GM18502 (cell line): Measurements from ENCODE around the gene UBAC2.

Experiments
- ATAC-seq: cut with Tn5 transposase; IDR thresholded peaks from one replicate; pipeline ENCODE4 v1.9.1; 2021; ENCODE audit warnings: mild to moderate bottlenecking; ENCODE audit not compliant: unreplicated experiment, poor library complexity

Gene UBAC2

DNA sequence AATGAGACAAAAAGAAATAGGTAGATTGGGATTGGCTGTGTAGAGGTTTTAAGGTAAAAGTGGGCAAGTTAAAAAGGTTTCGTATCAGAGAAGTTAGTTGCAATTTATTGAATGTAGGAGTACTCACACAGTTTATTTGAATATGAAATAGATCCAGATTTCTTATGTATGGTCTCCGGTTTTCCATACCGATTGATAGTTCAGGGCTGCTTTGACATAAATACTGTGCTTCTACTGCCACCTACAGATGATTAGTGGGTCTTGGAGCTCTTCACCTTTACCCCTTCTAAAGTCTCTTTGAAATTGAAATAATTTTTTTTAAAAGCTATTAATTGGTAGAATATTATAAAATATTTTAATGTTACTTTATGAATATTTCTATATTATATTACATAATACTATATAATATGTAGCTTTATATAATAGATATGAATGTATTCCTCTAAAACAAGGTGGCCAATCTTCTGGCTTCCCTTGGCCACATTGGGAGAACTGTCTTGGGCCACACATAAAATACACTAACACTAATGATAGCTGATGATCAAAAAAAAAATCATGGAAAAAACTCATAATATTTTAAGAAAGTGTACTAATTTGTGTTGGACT lies 65.3 kb downstream of the UBAC2 start:
- no peak for ATAC-seq

DNA sequence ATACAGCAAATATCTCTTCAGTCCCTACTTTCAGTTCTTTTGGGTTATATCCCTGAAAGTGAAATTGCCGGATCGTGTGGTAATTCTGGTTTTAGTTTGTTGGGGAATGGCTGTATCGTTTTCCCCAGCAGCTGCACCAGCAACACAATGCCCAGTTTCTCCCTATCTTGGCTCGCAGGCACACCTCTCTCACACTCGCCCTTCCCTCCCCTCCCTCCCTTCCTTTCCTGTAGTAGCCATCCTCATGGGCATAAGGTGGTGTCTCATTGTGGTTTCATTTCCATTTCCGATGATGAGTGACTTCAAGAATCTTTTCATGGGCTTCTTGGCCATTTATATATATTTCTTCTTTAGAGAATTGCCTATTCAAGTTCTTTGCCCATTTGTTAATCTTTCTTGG lies 66.2 kb downstream of the UBAC2 start:
- no peak for ATAC-seq

DNA sequence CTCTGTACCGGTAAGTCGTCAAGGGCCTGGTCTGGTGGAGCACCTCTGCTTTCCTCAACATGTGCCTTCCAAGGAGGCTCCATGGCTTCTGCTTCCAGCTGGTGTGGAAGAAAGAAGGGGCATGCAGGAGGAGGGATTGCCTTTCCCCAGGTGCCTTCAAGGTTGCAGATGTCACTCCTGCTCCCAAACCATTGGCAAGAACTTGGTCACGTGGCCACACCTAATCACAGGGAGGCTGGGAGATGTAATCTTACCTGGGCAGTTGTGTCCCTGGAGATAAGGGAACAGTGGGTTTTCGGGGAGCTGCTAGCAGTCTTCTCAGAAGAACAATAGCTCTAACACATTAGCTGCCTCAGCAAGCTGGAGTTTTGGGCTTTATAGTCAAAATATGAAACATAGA lies 67.3 kb downstream of the UBAC2 start:
- no peak for ATAC-seq

DNA sequence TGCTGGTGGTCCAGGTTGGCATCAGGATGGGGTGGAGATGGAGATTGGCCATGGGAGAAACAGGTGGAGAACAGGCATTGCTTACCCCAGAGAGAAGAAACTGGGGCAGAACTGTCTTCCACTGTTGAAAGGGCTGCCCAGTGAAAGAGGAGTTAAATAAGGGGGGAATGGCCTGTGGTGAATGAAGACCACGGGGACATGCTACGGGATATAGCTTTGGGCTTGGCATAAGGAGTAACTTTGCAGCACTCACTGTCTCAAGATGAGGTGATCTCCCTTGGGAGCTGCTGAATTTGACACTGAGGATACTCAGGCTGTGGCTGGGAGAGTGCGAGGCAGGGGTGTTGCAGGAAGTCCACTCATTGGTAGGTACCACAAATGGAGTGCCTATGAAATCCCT lies 68.2 kb downstream of the UBAC2 start:
- no peak for ATAC-seq

DNA sequence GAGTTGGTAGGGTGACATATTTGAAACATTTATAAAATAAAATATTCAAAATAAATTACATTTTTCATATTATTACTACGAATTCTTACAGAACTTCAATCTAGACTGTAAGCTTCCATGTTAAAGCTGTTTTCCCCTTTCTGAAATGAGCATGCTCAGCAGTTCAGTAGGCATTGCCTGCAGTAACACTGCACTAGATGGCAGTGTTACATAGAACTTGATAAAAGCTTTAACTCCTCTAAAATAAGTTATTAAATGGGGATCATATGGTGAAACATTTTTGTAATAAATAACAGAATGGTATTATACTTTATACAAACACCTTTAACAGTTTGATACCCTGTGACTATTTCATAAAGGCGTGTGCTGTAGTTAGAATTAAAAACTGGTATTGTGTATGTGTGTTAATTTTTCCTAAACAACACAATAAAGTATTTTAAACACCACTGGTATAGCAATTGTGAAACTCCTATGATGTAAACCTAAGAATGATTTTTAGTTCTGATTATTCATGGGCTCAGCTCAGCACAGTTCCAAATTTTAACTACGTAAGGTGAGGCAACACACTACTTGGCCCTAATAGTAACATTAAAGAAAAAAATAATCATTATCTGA lies 69.1 kb downstream of the UBAC2 start:
- peak; percentile 84 for ATAC-seq

DNA sequence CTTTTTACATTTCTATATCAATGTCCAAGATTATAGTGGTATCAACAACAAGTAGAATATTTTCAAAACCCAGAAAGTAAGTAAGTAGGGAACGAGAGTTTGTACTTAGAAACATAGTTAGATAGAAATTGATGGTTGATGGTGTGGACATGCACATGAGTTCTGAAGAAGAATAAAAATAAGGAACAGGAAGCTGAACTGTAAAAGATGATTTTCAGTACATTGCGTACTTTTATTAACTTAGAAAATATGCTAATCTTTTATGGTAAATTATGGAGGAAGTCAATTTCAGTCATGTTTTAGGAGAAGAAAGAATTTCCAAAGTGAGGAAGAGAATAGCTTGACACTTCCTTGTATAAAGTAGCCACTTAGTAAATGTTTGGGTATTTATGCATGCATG lies 69.9 kb downstream of the UBAC2 start:
- no peak for ATAC-seq

DNA sequence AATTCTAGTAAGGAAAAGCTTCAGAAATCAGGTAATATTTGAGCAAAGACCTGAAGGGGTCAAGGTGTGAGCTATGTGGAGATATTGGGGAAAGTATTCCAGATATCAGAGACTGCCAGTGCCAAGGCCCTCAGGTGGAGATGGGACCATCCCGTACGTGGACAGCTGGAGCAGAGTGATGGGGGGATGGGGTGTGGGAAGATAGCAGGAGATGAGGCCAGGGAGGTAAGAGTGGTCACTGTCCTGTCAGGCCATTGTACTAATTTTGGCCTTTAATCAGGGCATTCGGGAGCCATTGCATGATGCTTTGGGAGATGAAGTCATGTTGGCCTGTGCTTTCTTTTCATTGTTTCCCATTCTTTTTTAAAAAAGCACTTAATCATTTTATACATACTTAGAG lies 70.6 kb downstream of the UBAC2 start:
- ATAC-seq, result no peak

DNA sequence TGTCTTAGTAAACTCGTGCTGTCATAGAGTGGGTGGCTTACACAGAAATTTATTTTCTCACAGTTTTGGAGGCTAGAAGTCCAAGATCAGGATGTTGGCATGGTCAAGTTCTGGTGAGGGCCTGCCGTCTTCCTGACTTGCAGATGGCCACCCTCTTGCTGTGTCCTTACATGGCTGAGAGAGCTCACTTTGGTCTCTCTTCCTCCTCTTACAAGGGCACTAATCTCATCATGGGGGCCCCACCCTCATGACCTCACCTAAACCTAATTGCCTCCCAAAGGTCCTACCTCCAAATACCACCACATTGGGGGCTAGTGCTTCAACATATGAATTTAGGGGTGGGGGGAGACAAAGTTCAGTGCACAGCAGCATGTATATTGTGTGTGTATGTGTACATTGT lies 71.8 kb downstream of the UBAC2 start:
- no peak for ATAC-seq

DNA sequence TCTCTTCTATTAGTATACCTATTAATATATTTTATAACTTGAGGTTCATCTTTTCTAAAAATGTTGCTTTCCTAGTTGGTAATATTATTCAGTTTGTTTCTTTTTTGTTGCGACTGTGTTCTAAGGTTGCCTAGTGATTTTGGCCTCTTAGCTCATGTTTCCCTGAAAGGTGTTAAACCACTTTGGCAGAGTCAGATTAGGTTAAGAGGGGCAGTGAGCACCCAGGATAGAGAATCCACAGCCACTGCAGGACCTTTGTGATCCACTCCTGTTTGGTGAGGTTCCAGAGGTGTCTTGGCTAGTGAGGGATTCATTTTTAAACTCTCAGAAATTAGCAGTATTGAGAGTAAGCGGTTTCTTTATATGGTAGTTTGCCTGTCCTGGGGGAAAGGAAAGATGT lies 72.5 kb downstream of the UBAC2 start:
- ATAC-seq, result no peak

DNA sequence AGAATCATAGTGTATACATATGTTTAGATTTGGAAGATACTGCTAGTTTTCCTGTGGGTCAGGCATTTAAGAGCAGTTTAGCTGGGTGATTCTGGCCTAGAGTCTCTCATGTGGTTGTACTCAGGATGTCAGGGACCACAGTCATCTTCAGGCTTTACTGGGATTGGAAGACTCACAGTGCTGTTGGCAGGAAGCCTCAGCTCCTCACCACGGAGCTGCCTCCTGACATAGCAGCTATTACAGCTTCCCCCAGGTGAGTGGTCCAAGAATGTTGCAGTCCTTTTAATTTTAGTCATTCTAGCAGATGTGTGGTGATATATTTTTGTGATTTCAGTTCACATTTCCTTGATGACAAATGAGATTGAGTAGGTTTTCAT lies 74.4 kb downstream of the UBAC2 start:
- peak; percentile 54 for ATAC-seq

DNA sequence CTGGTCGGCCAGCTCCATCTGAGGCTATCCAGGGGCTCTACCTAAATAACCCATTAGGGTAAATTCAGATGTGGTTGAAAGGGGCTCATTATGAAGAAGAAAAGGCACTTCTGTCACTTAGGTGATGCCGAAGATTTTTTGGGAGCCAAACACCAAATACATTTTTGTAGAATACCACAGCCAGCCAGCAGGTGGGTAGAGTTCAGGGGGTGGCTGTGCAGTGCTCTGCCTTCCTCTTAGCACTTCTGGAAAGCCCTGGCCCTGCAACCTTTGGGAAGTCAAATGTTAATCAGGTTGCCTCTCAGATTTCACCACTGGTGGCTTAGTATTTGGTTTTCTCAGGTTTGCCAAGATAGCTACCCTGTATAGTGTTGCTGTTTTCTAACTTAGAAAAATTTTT lies 76.1 kb downstream of the UBAC2 start:
- ATAC-seq, result no peak

DNA sequence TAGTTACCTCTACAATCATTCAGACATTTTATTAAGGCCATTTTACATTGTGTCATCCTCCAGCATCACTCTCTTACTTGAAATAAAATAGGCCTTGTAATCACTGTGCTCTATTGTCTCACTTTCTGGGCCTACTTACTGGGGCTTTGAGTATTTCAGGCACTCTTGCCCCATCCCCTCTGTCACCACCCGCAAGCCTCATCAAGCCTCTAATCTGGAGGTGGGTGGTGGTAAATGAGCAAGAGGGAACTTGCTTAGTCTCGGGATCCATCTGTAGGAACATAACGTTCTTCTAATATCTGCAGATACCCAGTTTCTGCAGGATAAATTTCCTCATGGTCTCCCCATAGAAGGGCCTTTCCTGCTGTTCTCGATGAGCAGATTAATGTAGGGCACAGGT lies 77.0 kb downstream of the UBAC2 start:
- ATAC-seq, result no peak

DNA sequence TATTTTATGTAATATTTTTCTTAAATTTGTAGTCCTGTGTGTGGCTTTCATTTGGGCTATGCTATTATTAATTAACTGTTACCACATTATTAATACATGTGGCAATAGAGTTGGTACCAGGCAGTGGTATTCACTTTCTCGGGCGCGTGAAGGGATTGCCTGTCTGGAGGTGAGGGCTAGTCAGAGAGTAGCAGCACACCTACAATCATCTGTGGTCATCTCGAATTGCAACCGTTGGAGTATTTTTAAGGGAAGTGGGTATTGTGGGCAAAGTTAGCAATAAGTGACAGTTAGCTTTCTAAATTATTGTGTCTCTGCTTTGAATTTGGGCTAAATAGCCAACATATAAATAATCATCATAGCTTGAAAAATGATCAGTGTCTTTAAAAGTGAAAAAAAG lies 77.5 kb downstream of the UBAC2 start:
- no peak for ATAC-seq

DNA sequence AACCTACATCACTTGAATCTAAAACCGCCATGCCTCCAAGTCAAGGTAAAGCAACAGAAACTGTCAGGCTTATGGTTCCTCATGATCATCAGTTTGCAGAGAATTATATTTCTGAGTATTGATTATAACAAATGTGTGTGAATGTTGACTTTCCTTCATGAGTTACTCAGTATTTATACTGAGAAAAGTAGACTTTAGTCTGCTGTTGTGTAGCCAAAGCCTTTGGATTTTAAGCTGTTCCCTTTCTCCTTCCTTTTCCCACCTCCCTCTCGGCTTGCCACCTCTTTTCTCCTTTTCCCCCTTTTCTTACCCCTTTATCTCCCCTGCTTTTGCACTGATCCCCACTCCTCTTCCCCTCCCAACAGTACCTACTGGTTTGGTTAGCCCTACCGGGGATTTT lies 78.2 kb downstream of the UBAC2 start:
- no peak for ATAC-seq

DNA sequence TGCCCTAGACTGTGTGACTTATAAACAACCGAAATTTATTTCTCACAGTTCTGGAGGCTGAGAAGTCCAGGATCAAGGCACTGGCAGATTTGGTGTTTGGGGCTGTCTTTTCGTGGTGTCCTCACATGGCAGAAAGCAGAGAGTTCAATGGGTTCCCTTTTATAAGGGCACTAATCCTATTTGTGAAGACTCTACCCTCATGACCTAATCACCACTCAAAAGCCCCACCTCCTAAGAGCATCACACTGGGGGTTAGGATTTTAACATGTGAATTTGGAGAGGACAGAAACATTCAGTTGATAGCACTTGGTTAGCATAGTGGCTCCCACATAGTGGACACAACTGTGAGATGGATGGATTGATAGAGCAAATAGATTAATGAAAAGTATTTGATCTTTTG lies 79.0 kb downstream of the UBAC2 start:
- ATAC-seq, result no peak

DNA sequence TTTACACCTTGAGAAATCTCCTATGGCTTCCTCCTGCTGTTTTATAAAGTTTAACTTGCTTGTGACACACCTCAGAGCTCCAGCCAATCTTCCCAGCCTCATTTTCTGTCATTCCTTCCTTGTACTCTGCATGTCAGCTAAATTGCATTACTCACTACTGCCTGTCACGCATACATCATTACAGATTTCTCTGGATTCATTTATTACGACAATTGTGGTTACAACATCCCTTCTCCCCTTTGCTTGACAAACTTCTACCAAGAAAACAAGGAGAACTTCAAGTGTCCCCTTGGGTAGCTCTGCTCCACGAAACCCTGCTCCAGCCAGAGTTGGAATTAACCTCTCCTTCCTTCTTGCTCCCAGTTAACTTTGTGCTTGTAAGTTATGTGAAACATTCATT lies 79.5 kb downstream of the UBAC2 start:
- ATAC-seq, result no peak

DNA sequence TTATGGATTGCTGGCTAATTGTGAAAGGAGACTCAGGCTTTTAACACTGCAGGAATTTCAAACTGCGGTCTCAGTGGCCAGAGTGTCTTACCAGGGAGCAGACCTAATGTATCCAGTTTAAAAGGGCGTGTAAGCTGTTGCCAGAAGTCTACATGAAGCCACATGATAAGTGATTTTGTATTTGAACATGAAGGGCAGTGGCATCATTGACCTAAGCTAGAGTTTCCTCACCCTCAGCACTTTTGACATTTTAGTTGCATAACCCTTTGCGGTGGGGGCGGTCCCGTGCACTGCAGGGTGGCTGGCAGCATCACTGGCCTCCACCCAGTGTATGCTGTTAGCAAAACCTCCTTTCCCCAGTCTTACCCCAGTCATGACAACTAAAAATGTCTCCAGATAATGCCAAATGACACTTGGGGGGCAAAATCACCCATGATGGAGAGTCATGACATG lies 81.2 kb downstream of the UBAC2 start:
- peak; percentile 77 for ATAC-seq

DNA sequence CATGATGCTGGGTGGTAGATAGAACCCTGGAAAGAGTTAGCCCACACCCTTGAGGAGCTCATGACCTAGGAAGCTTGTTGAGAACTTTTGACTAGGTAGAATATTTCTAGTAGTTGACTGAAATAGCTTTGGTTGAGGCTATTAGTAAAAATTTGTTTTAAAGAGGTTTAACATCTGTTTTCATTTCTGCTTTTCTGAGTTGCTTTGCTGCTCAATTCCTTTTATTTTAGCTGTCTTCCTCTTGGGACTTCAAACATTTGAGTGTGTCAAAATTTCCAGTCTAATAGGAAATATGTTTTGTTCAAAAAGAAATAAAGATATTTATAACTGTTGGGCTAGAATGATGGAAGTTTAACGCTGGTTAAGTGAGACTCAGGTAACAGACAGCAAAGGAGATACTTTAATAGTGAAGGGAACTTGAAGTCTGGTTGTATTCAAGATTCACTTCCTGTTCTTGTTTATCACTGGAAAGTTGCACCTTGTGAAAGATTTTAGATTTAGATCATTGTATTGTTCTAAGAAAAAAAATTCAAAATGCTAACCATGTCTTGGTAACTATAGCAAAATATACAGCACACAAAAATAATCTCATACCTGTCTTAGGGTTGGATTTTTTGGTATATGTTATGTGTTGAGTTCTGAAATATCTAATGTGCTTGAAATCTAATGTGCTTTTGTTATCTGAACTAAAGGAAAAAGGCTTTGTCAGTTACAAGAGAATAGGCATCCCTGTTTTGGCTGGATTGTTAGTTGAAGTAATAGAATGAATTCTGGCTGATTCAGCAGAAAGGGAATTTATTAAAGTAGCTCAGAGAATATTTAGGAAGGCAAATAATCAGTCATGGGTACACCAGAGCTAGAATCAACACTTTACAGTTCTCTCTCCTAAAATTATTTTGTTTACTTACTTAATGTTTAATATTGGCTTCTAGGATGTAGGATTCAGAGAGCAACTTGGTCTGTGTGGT lies 81.9 kb downstream of the UBAC2 start:
- ATAC-seq, result peak; percentile 70

DNA sequence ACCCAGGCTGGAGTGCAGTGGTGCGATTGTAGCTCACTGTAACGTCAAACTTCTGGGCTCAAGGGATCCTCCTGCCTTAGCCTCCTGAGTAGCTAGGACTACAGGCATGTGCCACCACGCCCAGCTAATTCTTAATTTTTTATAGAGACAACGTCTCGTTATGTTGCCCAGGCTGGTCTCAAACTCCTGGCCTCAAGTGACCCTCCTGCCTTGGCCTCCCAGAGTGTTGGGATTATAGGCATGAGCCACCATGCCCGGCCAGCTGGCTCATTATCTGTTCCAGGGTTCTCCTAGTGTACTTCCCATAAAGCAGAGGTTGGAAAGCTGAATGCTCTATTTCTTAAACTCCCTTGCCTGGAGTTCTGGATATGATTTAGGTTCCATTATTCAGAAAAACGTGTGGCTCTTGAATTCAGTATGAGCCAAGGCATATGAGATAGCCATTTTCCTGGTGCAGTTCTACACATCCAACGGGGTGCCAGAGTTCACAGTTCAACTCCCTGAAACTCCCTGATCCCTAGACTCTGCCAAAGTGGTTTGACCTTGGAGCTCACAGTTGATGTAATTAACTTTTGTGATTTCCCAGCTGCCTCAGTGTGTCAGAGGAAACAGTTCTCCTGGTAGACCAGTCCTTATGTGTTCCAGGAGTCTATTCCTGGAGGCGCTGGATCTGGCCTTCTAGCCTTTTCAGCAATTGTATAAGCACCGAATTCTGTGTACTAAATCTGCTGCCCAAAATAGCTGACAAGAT lies 85.0 kb downstream of the UBAC2 start:
- ATAC-seq, result no peak

DNA sequence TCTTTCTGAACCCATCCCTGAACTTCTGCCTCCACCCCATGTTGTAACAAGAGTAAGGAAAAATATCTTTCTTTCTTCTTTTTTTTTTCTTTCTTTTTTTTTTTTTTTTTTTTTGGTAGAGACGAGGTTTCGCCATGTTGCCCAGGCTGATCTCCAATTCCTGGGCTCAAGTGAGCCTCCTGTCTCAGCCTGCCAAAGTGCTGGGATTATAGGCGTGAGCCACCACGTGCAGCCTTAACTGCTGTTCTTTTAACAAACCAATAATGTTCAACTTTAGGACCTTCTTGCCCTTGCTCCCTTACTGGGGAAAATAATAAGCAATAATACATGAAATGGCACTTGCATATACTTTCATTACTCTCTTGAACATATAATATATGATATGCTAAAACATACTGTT lies 86.9 kb downstream of the UBAC2 start:
- peak; percentile 2 for ATAC-seq

DNA sequence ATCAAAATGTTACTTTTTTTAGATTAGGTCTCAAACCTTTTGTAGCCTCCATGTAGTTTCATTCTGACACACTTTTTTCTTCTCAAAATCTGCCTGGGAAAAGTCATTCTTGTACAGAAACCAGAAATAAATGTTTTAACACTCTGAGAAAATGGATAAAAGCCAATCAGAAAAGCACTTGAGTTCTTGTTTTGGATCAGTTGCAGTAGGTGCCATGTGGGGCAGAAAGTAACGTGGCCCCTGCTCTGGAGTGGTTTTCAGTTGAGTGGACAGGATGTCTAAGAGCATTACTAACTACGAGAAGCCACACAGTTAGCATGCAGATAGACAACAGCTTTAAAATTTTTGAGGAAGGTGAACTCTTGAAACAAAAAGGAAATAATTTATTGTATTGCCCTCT lies 87.4 kb downstream of the UBAC2 start:
- peak; percentile 90 for ATAC-seq
